HG03439 (cell line): ENCODE results near the gene RGS13.
"Not testable (repeated sequence)": the region's sequence is repeated elsewhere in the genome, so short reads cannot be mapped to it uniquely, and the experiment has no call there.

Experiments
- ATAC-seq: cut with Tn5 transposase; IDR thresholded peaks from one replicate; pipeline ENCODE4 v1.9.1; 2021; ENCODE audit warnings: mild to moderate bottlenecking, moderate library complexity; ENCODE audit not compliant: unreplicated experiment

The RGS13 gene

DNA sequence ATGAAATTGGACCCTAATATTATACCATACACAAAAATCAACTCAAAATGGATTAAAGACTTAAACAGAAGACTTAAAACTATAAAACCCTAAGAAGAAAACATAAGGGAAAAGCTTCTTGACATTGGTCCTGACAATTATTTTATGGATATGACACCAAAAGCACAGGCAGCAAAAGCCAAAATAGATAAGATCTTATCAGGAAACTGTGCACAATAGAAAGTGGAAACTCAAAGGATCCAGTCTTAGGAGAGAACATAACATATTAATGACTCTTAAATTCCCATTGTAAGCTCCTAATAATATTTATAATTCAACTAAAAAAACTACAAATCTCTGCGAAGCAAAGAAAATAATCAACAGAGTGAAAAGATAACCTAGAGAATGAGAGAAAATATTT lies 39.8 kb downstream of the RGS13 start:
- ATAC-seq: no peak

DNA sequence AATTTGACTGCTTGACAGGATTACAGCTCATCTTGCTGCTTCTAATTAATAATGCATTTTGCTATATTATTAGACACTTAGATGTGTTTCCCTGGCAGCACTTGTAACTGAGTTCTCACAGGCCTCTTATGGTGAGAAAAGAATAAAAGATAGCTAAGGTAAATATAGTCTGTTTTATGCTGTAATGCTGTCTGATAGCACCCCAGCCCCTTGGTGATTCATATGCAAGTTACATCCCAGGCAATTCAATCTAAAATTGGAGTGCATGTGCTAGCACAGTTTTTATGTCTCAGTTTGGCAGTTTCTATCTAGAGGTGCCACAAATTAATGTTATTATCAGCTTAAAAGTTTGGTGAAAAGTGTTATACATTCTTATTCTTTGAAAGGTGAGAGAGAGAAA lies 42.2 kb downstream of the RGS13 start:
- ATAC-seq: no peak

DNA sequence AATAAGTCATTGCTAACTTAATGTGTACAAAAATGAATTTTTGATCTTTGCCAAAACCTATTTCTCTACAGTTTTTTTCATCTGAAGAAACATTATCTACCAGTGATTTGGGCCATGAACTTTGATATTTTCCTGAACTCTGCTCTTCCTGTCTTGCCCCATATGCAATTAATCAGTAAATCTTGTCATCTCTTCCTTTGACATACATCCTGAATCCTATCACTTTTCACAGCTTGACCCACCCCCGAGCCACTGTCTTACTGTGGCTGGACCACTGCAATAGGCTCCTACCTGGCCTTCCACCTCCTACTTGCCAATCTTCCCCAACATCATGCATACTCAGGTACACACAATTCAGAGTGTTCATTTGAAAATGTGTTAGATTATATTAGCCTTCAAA lies 46.4 kb downstream of the RGS13 start:
- no peak for ATAC-seq

DNA sequence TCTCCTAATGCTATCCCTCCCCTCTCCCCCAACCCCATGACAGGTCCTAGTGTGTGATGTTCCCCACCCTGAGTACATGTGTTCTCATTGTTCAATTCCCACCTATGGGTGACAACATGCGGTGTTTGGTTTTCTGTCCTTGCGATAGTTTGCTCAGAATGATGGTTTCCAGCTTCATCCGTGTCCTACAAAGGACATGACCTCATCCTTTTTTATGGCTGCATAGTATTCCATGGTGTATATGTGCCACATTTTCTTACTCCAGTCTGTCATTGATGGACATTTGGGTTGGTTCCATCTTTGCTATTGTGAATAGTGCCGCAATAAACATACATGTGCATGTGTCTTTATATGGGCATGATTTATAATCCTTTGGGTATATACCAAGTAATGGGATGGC lies 47.1 kb downstream of the RGS13 start:
- ATAC-seq: not testable (repeated sequence)

DNA sequence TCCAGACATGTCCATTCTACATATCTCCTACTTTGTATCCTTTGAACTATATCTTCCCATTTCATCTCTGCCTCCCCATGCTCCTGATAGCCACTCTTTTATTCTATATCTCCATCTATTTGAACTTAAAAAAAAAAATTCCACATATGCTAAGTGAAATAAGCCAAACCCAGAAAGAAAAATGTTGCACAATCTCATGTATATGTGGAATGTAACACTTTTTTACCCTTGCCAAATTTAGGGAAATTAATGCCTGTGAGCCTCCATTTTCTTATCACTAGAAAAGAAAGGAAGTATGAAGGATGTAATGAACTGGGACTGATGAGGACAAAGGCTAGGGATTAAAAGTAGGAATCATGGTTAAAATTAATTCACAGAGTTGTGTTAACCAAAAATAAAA lies 53.5 kb downstream of the RGS13 start:
- ATAC-seq: no peak

- no peak for ATAC-seq
Observed at GRCh38 chr1:192691041-192691440, 55.1 kb downstream of the RGS13 start.

DNA sequence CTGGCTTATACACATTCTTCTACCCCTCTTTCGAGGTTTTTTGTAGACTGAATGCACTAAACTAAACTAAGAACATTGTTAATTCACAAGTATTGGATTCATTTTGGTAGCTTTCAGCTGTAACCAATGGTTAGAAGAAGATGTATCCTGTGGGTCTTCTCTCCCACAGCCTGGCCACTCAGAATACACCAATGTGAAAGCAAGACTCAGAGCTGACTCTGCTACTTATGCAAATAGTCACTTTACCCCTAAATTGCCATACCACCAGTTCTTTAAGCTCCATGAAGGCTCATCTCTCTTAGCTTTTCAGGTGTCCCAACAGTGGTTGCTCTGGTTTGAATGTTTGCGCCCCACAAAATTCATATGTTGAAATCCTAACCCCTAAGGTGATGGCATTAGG lies 60.1 kb downstream of the RGS13 start:
- ATAC-seq: no peak

DNA sequence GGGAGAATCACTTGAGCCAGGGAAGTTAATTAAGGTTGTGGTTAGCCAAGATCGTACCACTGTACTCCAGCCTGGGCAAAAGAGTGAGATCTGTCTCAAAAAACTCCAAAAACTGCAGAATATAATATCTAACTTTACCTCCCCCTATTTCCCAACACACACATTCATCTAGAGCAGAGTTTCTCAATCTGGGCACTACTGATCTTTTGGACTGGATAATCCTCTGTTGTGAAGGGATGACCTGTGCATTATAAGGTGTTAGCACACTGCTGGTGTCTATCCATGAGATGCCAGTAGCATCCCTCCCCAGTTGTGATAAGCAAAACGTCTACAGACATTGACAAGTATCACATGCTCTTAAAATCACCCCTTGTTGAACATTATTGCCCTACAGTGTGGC lies 61.8 kb downstream of the RGS13 start:
- ATAC-seq: no peak

DNA sequence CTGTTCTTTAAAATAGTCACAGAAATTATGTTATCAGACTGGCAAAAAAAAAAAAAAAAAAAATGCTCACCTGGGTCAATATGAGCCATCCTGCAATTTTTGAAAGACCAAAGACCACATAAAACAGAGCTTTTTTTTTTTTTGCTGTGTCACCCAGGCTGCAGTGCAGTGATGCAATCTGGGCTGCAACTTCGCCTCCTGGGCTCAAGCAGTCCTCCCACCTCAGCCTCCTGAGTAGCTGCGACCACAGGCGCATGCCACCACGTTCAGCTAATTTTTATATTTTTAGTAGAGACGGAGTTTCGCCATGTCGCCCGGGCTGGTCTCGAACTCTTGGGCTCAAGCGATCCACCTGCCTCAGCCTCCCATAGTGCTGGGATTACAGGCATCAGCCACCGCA lies 62.8 kb downstream of the RGS13 start:
- no peak for ATAC-seq

DNA sequence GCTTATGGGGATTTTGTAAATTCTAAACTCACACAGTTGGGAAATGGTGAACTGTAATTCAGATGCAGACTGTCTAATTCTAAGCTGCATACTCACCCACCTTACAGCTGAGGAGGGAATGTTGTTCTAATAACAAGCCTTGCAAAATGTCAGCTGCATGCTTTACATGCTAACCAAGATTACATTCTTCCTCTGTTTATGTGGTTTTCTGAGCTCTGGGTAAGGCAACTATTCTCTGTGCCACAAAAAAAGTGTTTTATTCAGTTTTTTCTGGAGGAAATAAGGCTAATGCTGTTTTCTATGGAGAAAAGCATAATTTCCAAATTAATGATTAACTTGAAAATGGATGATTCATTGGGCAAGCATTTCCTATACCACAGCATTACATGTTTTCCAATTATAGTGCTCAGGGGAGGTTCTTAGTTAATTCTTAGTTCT lies 64.9 kb downstream of the RGS13 start:
- ATAC-seq: no peak

DNA sequence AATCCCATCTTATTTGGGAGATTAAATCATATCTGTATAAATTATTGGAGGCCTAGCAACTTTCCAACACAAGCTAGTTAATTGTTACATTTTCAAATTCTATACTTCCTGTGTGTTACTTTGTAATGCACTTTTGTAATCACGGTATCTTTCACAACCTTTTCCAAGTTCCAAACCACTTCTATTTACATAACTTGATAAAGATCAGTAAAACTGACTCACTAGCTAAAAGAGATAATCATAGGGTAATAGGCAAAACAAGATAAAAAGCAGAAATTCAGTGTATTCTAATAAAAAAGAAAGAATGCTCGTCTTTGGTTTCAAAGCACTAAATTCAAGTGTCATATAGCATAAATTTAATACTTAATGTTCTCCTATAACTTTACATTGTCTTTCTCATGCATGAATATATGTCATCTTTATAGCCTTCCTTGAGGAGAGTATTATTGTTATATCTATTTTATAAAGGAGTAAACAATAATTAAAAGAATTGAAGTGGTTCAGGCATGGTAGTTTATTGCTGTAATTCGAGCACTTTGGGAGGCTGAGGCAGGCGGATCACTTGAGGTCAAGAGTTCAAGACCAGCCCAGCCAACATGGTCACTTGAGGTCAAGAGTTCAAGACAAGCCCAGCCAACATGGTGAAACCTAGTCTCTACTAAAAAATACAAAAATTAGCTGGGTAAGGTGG lies 66.4 kb downstream of the RGS13 start:
- no peak for ATAC-seq

DNA sequence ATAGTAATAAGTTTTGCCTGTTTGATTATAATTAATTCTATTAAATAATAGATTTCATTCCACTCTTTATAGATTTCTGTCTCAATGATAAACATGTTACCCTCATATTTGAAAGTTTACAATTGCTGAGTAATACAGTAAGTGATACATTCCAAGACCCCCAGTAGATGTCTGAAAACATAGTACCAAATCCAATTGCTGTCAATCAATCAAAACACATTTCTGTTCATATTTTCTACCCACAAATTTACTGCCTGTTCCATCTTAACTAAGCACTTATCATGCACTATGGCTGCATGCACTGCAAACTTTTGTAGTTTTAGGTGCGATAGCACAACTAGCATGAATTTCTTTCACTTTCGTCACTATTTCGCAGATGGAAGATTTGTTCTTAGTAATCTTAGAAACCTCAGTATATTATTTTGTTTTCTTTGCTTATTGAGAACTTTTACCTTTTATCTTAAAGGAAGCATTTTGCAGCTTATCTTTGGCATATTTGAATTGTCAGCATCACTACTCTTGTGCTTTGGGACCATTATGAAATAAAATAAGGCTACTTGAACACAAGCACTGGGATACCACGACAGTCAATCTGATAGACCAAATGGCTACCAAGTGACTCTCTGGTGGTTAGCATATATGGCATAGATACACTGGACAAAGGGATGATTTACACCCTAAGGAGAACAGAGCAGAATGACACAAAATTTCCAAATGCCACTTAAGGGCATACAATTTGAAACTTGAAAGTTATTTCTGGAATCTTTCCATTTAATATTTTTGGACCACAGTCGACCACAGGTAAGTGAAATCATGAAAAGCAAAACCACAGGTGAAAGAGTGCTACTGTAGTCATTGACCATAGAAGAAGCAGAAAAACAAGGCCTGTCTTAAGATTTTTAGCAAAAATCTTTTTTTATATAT lies 67.6 kb downstream of the RGS13 start:
- peak; percentile 89 for ATAC-seq

DNA sequence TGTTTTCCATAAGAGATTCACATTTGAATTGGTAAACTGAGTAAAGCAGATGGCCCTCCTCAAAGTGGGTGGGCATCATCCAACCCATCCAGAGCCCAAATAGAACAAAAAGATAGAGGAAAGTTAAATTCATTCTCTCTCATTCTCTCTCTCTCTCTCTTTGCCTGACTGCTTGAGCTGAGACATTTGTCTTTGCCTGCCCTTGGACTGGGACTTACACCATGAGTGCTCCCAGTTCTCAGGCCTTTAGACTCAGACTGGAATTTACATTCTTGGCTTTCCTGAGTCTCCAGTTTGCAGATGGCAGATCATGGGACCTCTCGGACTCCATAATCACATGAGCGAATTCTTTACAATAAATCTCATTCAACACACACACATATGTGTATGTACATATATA lies 69.6 kb downstream of the RGS13 start:
- no peak for ATAC-seq

GRCh38 chr1:192706936-192707335 lies 71.0 kb downstream of the RGS13 start:
- ATAC-seq: no peak

DNA sequence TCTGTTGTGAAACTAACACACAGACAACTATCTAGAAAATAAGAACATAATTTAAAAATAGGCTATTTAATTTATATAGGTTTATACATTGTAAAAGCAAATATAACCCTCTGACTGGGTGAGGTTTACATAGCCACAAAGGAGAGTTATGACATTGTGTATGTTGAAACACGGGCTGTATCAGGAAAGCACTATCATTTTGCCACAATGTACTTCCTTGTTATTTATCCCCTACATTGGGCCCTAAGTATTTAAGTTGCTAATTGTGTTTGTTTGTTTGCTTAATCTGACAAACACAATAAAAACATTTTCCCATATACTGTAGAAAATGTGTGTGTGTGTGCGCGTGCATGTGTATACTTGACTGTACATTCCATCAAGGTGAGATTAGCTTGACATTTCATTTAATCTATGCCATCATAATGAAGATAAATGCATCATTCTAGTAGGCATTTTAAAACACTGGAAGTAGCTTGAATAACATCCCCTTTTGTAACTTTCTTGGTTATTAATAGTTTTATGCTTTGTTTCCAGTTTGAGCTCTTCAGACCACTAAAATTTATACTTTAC lies 72.1 kb downstream of the RGS13 start:
- ATAC-seq: no peak

- no peak for ATAC-seq
Observed at GRCh38 chr1:192709544-192709943, 73.6 kb downstream of the RGS13 start.
